ENCODE results near the gene DLX4.

The DLX4 gene

DNA sequence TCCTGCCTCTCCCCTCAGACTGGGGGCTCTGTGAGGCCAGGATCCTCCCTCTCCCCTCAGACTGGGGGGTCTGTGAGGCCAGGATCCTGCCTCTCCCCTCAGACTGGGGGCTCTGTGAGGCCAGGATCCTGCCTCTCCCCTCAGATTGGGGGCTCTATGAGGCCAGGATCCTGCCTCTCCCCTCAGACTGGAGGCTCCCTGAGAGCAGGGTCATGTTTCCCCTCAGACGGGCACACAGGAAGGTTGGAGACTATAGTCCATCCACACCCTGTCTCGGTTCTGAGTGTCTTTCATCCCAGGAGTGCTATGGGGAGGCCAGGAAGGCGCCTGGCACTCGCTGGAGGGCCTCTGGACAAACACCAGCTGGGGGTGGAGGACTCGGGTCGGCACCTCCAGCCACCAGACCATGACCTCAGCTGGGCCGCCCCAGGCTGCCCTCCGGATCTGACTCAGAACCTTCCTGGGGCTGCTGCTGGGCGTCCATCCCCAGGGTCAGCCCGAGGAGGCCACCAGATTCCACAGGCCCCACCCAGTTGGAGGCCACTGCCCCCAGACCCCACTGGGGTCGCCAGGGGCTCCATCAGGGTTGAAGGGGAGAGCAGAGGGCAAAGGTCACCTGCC lies 21.9 kb upstream of the DLX4 start:
- no peak for DNase-seq (ENCODE audit: low read depth in 2 of 2)

GRCh38 chr17:49949634-49950033 lies 19.4 kb upstream of the DLX4 start:
- DNase-seq (ENCODE audit: low read depth in 2 of 2): no peak

DNA sequence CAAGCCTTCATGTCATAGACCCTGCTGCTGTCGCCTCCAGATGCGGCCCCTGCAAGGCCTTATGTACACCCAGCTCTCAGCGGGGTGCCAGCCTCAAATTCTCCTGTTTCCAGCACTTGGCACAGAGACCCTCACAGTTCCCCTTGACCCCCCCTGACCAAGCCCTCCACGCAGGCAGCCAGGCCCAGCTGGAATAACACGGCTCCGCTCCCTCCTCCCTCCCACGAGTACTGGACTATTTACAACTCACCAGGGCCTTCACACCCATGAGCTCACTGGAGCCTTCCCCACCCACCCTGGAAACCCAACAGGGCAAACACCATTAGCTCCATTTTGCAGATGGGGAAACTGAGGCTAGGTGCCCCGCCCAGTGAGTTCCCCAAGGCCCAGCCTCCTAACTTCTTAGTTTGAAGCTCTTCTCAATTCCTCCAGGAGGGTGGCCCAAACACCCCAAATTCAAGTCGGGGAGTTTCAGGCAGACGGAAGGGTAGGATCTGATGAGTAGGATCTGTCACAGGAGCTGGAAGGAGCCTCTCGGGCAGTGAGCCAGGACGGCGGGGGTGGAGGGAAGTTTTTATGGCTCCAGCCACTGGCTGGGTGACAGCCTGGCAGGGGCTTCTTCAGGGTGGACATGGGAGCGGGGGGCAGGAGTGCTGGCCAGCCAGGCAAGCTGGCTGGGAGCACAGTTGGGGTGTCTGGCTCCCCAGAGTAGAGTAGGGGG lies 17.5 kb upstream of the DLX4 start:
- DNase-seq (ENCODE audit: low read depth in 2 of 2): no peak

GRCh38 chr17:49952209-49952911 lies 16.6 kb upstream of the DLX4 start:
- peak in 1 of 2 experiments; percentile 5 for DNase-seq (ENCODE audit: low read depth in 2 of 2)

GRCh38 chr17:49952912-49953497 lies 16.0 kb upstream of the DLX4 start:
- no peak for DNase-seq (ENCODE audit: low read depth in 2 of 2)

GRCh38 chr17:49955157-49955556 lies 13.8 kb upstream of the DLX4 start:
- DNase-seq (ENCODE audit: low read depth in 2 of 2): no peak

DNA sequence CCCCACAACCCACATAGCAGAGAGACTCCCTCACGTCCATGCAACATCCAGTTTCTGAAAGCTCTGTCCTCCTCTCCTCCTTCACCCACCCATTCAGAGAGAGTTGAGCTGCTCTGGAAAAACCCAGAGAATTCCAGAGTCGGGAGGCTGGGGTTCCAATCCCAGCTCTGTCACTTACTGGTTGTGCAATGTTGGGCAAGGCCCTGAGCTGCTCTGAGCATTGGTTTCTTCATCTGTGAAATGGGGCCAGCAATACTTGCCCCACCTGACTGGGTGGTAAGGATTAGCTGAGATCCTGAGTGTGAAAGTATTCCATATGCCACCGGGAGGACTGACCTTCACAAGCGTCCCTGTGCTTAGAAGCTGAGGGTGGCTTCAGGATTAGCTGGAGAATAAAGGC lies 12.2 kb upstream of the DLX4 start:
- DNase-seq (ENCODE audit: low read depth in 2 of 2): no peak

DNA sequence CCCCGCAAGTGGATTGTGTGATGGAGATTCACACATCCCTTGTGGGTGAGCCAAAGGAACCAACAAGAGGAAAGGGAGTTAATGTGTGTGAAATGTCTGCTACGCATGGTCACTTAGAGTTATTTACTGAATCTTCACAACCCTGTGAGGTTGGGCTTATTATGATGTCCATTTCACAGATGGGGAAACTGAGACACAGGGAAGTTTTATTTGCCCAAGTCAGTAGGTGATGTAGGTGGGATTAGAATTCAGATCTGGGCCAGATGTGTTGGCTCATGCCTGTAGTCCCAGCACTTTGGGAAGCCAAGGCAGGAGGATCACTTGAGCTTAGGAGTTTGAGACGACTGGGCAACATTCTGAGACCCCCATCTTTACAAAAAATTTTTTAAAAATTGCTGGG lies 11.6 kb upstream of the DLX4 start:
- no peak for DNase-seq (ENCODE audit: low read depth in 2 of 2)

- DNase-seq (ENCODE audit: low read depth in 2 of 2): no peak
Observed at GRCh38 chr17:49958723-49959122, 10.3 kb upstream of the DLX4 start.

GRCh38 chr17:49959183-49959935 lies 9.6 kb upstream of the DLX4 start:
- no peak for DNase-seq (ENCODE audit: low read depth in 2 of 2)

DNA sequence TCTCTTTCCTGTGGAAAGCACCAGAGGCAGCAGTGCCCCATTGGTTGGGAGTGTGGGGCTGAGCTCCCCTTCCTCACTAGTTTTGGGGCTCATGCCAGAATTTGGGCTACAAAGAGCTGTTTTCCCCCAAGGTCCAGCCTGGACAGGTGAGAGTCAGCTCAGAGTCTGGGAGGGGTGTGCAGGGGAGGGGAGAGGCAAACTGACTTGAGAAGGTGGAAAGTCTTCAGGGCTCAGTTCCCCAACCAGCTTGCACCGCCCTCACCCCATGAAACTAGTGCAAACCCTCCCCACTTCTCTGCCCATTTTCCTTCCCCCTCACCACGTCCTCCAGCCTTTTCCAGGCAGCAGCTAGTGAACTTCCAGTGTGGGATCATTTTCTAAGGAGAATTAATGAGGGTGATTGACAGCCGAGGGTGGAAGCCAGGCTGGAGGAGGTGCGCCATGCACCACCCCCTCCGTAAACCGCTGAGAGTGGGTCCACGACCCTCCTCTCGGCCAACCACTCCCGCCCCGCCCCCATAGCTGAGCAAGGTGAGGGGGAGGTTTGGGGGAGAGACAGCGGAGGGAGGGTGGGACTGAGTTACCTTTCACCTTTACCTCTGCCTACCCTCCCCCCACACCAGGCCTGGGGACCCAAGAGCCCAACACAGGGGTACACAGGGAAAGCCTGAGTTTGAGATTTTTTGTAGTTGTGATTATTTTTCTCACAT lies 6.2 kb upstream of the DLX4 start:
- no peak for DNase-seq (ENCODE audit: low read depth in 2 of 2)

GRCh38 chr17:49963309-49963625 lies 5.7 kb upstream of the DLX4 start:
- no peak for DNase-seq (ENCODE audit: low read depth in 2 of 2)

DNA sequence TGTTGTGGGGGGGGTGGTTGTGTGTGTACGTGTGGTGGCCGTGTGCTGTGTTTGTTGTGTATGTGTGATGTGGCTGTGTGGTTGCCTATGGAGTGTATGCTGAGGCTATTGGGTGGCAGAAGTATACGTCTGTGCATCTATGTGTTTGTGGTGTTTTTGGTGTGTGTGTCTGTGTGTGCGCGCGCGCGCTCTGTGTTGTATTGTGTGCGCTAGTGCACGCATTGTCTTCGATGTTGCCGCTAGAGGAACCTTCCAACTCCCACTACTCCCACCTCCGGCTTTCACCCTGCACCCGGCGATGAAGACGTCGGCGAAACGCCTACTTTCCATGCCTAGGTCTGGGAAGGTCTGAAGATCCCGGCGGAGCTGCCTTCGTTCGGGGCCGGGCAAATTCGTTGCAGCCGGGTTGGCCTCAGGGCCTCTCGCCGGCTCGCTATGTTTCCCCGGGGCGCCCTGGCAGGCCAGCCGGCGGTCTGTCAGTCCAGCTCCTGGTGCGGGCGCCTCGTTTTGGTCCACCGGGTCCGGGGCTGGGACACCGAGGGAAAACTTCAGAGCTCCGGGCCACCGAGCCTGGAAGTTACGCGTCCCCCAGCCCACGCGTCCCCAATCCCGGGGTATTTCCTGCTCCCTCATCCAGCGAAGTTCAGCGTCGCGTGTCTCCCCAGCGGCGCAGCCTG lies 5.2 kb upstream of the DLX4 start:
- no peak for DNase-seq (ENCODE audit: low read depth in 2 of 2)

DNA sequence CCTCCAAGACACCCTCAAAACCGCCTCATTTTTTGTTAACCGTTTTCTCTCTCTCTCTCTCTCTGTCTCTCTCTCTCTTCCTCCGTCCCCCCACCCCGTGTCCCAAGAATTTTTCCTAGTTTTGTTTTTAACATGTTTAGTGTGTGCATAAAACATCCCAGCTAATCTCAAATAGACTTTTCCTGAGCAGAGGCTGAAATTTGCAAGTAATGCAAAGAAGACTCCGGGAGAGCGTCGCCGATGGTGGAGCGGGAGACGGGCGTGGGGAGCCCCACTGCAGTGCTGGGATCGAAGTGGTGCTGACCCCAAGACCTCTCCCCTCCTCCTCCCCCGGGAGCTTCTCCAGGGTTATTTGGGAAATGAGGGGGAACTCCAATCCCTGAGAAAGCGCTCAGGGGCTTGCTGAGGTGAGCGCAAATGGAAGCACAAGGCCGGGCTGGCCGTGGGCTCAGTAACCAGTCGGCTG lies 4.7 kb upstream of the DLX4 start:
- DNase-seq (ENCODE audit: low read depth in 2 of 2): no peak

GRCh38 chr17:49964769-49965523 lies 4.0 kb upstream of the DLX4 start:
- DNase-seq (ENCODE audit: low read depth in 2 of 2): no peak

DNA sequence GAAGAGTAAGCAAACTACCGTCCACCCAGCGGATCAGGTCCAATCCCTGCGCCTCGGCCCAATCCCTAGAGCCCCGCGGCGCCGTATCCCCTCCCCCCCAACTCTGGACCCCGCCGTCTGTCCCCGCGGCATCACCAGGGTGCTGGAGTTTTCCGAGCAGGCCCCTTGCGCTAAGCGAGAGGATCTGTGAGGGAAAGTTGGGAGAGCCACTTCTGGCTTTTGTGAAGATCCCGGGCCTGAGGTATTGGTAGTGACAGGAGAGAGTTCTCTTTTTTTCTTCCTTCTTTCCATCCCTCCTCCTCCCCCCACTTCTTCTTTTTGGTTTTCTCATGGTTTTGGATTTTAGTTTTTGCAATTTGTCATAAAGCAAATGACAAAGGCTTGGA lies 3.5 kb upstream of the DLX4 start:
- DNase-seq (ENCODE audit: low read depth in 2 of 2): no peak

- DNase-seq (ENCODE audit: low read depth in 2 of 2): no peak
Observed at GRCh38 chr17:49966767-49967166, 2.2 kb upstream of the DLX4 start.

GRCh38 chr17:49967205-49967604 lies 1.8 kb upstream of the DLX4 start:
- DNase-seq (ENCODE audit: low read depth in 2 of 2): no peak

GRCh38 chr17:49967621-49968404 lies 1.2 kb upstream of the DLX4 start:
- no peak for DNase-seq (ENCODE audit: low read depth in 2 of 2)
